Left colon (tissue), 2 donors: ENCODE measurements around the gene KARS1. TPM values are rescaled to one million over a fixed set of nuclear protein-coding genes. Genes with fewer than 3 reads are reported as not detected.
"Not testable (repeated sequence)": the region's sequence is repeated elsewhere in the genome, so short reads cannot be mapped to it uniquely, and the experiment has no call there.

Experiments used
- ATAC-seq: fragments of 200-7000 bp; cut with Tn5 transposase; one replicate; pipeline ENCODE4 v1.9.1; 2020; ENCODE audit warnings: mild to moderate bottlenecking, moderate library complexity
- DNase-seq, 2 donors: peaks; one replicate each; pipeline ENCODE4 v3.0.0-alpha.2; 2020
- intact Hi-C, 2 donors: fragments of 100-400 bp; cut with DNase I in 1 of 2; cut with micrococcal nuclease in 1 of 2; formaldehyde crosslinking; loops; one replicate each; pipeline versions ENCODE4 v1.11.2 to v1.14.0; 2022; cut with DNase I, micrococcal nuclease
- total RNA-seq, 2 donors: library from RNA; stranded (reverse); fragmentation: NEBNext Ultra II Directional; extraction: Animal tissue kit (Norgen Biotek cat#: 25700); gene quantifications; one replicate each; pipeline ENCODE4 v1.2.1, GENCODE V29; 2021
- donor health status: DM: no; HTN: no; CAD: no.
- donor health status: DM: yes; HTN: yes; CAD: no.

The KARS1 gene
- total RNA-seq, 2 donors from 2014 or later: 84.8 to 102 TPM

DNA sequence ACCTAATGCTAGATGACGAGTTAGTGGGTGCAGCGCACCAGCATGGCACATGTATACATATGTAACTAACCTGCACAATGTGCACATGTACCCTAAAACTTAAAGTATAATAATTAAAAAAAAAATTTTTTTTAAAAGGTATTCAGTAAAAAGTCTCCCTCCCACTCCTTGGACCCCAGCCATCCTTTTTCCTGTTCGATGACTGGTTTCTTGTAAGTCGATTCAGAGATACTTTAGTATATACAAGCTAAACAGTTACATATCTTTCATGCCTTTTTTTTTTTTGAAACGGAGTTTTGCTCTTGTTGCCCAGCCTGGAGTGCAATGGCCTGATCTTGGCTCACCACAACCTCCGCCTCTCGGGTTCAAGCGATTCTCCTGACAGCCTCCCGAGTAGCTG is 55.5 kb downstream of the KARS1 start:
- DNase-seq, intact Hi-C loops, ATAC-seq: not testable (repeated sequence)

DNA sequence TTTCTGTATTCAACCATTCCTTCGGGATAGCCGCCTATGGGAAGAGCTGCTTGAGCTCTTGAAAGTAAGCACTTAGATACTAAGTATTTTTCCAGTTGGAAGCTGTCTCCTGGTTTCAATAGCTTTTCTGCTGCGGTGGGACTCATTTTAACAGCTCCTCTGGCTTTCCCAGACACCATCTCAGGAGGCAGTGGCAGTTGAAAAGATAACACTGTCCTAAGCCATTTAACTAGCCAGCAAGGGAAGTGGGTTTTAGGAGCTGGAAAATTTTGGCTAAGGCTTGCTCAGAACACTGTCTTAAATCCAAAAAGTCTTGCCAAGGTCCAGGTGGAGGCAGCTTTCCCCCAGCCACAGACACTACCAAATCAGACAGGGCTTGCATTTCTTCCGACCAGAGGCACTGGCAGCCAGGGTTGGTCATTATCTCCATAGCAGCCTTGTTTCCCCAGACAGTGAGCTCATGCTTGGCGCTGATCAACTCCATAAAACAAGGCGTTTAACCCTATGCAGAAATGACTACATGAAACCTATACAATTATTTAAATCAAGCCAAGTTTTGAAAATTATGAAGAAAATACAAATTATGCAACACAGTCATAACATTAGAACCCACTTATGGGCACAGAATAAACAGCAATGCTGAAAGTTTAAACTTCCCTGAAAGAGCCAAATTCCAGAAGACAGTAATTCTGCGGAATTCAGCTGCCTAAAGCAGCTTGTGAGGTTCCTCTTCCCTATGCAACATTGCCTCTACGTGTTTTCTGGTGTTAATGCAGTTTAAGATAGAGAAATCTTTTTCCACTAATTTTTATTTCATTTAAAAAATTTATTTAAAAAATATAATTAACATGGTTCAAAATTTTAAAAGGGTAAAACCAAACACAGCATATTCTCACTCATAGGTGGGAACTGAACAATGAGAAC is 56.3 kb downstream of the KARS1 start:
- intact Hi-C loops: no loop called here
- DNase-seq (peak; percentile 16 to 37), ATAC-seq (peak; percentile 58)

DNA sequence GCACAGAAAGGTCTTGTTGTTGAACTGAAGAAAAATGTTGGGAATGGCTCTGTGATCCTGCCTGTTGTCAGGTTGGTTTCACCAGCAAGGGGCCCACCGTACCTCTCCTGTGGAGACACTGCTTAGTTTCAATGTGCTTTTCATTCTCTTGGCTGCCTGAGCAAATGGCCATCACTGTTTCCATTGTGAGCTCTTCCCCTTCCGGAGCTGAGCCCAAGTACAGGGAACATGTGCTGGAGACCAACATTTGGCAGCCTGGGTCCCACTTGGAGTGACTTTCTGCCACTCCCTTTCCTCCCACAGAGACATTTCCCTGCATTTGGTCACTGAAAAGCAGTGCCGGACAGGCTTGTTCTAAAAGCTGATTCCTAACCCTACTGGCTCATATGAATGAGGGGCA is 58.2 kb downstream of the KARS1 start:
- intact Hi-C loops: no loop called here
- no peak for DNase-seq
- no peak for ATAC-seq

GRCh38 chr16:75588716-75589115 is 58.7 kb downstream of the KARS1 start:
- no peak for DNase-seq
- ATAC-seq: no peak
- intact Hi-C loops: no loop called here

GRCh38 chr16:75584108-75584507 is 63.4 kb downstream of the KARS1 start:
- no peak for ATAC-seq
- DNase-seq: no peak
- intact Hi-C loops: no loop called here

GRCh38 chr16:75579281-75579834 is 68.1 kb downstream of the KARS1 start:
- ATAC-seq (no peak), DNase-seq (no peak)
- intact Hi-C loops: no loop called here

GRCh38 chr16:75578725-75579124 is 68.7 kb downstream of the KARS1 start:
- no peak for DNase-seq
- intact Hi-C loops: no loop called here
- no peak for ATAC-seq

DNA sequence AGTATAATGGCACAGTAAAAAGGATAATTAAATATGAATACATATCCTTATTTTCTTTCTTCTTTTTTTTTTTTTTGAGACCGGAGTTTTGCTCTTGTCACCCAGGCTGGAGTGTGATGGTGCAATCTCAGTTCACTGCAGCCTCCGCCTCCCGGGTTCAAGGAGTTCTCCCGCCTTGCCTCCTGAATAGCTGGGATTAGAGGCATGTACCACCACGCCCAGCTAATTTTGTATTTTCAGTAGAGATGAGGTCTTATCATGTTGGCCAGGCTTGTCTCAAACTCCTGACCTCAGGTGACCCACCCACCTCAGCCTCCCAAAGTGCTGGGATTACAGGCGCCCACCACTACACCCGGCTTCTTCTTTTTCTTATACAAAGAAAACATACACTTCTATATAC is 69.3 kb downstream of the KARS1 start:
- ATAC-seq: no peak
- intact Hi-C loops: no loop called here
- no peak for DNase-seq

Other genes with a start within 250 kb of the KARS1 start
- 100 to 1,000 TPM in 1 of 2 donors, 10 to 100 TPM in 1; 79.8 to 117 TPM for gene CFDP1, start 214.2 kb downstream of the KARS1 start, total RNA-seq
- gene TMEM170A, start 183.0 kb downstream of the KARS1 start, total RNA-seq: 10 to 100 TPM; 54.1 to 71.9 TPM
- 1 to 10 TPM; 2.0 to 4.0 TPM for gene CHST6, start 152.2 kb downstream of the KARS1 start, total RNA-seq
- 100 to 1,000 TPM; 115 to 116 TPM for gene CHST5, start 111.6 kb downstream of the KARS1 start, total RNA-seq
- 1 to 10 TPM; 3.9 to 4.1 TPM for gene TMEM231, start 91.4 kb downstream of the KARS1 start, total RNA-seq
- 100 to 1,000 TPM in 1 of 2 donors, 10 to 100 TPM in 1; 91.1 to 110 TPM for gene GABARAPL2, start 81.3 kb downstream of the KARS1 start, total RNA-seq
- gene ADAT1, start 24.4 kb downstream of the KARS1 start, total RNA-seq: 10 to 100 TPM; 35.9 to 37.5 TPM
- gene TERF2IP, start 108 bp upstream of the KARS1 start, total RNA-seq: 10 to 100 TPM; 22.5 to 30.0 TPM
- not detected for gene CPHXL2, start 29.3 kb upstream of the KARS1 start, total RNA-seq
- gene DUXB, start 53.8 kb upstream of the KARS1 start, total RNA-seq: not detected
- gene CPHXL, start 78.8 kb upstream of the KARS1 start, total RNA-seq: not detected